ENCODE measurements around the gene ACAP2.

GRCh38 chr3:195397524-195397923 is 45.3 kb downstream of the ACAP2 start:
- TF ChIP-seq CTCF (conservative IDR thresholded peaks at IDR 0.05; ENCODE audit: low read length) (no peak), EZH2phosphoT487 (IDR thresholded peaks at IDR 0.05; ENCODE audit: borderline replicate concordance, low read depth, low read length) (no peak)

Data from OCI-LY7 (cell line).